HG03439 (cell line): ENCODE measurements around the gene DPP9.
"Not testable (repeated sequence)": the region's sequence is repeated elsewhere in the genome, so short reads cannot be mapped to it uniquely, and the experiment has no call there.

ENCODE experiments used
- ATAC-seq: cut with Tn5 transposase; IDR thresholded peaks from one replicate; pipeline ENCODE4 v1.9.1; 2021; ENCODE audit warnings: mild to moderate bottlenecking, moderate library complexity; ENCODE audit not compliant: unreplicated experiment

Gene DPP9

GRCh38 chr19:4691373-4691772, 32.3 kb downstream of the DPP9 start:
- no peak for ATAC-seq

- ATAC-seq: no peak
These were observed 33.3 kb downstream of the DPP9 start for GRCh38 chr19:4690361-4690760.

GRCh38 chr19:4689403-4689802, 34.2 kb downstream of the DPP9 start:
- no peak for ATAC-seq

DNA sequence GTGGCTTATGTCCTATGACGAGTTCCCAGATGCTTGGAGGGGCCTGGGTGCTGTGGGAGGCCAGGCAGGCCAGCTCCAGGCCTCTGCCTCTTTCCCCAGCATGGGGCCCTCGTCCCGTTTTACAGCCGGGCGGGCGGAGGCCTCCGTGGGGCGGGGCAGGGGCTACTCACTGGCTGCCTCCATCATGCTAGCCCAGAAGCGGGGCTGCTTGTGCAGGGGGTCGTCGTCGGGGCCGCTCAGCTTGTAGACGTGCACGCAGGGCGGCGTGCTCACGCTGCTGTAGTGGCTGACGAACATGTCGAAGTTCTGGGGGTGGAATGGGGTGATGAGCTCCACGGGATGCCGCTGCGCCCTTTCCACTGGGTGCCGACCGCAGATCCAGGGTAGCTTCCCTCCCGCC, 35.1 kb downstream of the DPP9 start:
- no peak for ATAC-seq

- no peak for ATAC-seq
These were observed 36.2 kb downstream of the DPP9 start for GRCh38 chr19:4687396-4687795.

DNA sequence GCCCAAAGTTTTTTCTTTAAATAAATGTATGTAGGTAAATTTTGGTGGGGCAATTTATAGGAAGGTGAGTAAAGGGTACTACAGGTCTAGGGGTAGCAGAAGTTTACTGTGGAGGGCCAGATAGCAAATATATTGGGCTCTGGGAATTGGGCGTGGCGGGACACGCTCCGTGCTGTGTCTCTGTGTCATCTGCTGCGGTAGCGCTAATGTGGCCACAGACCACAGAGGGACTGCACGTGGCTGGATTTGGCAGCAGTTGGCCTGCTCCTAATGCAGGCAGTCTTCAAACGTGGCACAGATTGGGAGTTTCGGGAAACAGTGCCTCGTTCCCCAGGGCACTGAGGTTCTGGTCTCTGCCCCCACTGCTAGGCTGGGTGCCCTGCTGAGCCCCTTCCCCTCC, 36.9 kb downstream of the DPP9 start:
- ATAC-seq: no peak

DNA sequence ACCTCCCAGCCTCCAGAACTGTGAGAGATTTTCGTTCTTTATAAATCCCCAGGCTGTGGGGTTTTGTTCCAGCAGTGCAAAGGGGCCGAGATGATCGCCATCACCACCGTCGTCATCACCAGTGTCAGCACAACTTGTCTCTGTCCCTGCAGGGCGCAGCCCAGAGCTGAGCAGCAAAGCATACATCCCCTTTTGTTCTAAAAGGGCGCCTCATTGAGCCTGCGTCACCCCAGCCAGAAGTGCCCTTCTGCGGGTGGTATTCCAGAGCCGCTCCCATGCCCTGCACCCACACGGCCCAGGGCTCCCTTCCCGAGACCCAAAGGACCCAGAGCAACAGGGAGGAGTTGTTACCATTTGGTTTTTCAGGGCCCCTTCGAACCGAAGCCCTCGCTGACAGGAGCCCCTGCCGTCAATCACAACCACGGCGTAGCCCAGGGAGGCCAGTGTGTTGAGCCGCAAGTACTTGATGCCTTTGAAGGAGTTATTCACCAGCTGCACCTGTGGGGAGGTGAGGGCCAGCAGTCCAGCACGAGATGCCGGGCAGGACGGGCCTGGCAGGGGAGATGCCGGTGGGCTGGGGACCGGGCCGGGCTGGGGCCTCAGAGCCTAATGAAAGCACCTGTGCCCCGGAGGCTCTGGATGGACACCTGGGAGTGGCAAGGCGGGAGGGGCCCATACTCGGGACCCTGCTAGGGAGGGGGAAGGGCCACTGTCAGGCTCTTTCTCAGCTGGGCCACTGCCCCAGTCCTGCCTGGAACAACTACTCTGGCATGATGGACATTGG, 39.1 kb downstream of the DPP9 start:
- ATAC-seq: no peak

DNA sequence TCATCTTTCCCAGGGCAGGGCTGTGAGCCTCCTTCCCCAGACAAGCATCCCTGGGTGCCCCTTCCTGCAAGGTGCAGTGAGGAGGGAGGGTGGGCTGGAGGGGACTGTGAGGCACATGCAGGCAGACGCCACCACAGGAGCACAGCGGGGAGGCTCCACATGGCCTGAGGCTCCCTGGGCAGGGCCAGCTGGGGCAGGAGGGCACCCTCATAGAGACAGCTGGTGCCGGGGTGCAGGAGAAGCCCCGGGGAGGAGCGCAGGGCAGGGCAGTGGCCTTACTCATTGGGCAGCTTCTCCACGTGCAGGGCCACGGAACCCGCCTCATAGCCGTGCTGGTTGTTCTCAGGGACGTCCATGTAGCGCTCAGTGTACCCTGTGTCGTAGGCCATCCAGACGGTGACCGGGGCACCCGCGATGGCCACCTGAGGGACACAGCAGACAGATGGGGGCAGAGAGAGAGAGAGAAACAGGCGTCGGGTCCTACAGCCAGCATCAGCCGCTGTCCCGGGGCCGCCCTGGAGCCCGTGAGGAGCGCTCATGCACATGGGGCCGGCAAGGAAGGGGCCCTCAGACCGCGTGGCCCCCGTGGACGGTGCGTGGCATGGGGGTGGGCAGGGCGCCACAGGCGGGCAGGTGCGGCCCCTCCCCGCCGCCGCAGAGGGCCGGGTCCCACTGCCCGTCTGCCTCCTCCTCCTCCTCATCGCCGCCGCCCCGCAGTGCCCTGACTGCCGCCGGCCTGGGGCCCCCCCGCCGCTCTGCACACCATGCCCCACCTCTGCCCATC, 41.0 kb downstream of the DPP9 start:
- ATAC-seq: no peak

GRCh38 chr19:4680021-4680420, 43.6 kb downstream of the DPP9 start:
- ATAC-seq: not testable (repeated sequence)

DNA sequence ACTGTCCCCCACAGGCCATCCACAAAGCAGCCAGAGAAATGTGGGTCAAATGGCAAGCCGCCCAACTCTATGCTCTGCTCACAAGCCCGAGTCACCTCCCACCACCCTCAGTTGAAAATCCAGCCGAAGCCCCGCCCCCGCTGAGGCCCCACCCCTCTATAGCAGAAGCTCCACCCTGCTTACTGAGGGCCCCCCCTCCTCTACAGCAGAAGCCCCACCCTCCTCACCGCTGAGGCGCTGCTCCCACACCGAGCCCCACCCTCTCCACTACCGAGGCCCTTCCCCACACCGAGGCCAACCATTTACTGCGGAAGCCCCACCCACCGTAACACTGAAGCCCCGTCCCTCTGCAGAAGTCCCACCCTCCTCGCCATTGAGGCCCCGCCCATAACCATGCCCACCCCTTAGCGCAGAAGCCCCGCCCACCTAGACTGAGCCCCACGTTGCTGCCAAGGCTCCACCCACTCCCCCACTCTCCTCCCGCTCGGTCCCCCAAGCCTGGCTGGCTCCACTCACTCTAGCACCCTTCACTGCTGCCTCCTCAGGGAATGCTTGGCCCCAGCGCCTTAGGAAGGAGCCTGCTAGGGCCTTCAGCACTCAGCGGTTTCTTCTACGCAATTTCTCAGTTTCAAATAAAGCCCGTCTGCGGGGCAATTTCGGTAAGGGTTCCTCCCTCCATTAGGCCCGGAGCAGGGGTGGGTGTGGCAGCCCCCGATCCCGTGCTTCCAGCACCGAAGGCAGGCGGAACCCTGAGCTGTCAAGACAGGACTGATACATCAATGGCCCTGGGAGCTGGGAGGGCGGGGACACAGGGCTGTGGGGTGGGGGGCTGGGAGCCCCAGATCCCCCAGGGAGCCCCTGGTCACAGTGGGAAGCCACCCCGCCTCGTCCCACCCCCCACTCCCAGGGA, 44.5 kb downstream of the DPP9 start:
- no peak for ATAC-seq

GRCh38 chr19:4676955-4677731, 46.5 kb downstream of the DPP9 start:
- no peak for ATAC-seq

DNA sequence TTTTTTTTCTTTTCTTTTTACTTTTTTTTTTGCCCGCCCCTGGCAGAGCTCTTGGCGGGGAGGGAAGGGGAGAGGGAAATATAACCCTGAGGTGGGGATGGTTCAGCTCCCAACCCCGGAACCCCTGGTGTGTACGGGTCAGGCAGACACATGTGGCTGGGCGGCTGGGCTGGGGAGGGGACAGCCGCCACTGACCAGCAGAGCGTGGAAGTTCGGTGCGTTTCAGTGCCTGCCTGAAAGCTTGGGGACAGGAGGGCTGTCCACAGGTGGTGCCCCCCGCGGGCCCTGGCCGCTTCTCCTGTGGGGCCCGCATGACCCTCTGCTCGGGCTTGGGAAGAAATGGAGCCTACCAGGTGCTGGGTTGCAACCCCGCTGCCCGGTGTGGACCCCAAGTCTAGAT, 48.3 kb downstream of the DPP9 start:
- no peak for ATAC-seq

- no peak for ATAC-seq
These were observed 49.9 kb downstream of the DPP9 start for GRCh38 chr19:4673726-4674125.

- no peak for ATAC-seq
These were observed 50.4 kb downstream of the DPP9 start for GRCh38 chr19:4673216-4673615.

GRCh38 chr19:4671185-4671851, 52.3 kb downstream of the DPP9 start:
- ATAC-seq: no peak

GRCh38 chr19:4669723-4670480, 53.7 kb downstream of the DPP9 start, which contains the start of gene MYDGF:
Gene MYDGF, minus strand, starts transcription at chr19:4670342. Its CDS starts 8 bp downstream, at chr19:4670334.
- ATAC-seq: peak; percentile 90

DNA sequence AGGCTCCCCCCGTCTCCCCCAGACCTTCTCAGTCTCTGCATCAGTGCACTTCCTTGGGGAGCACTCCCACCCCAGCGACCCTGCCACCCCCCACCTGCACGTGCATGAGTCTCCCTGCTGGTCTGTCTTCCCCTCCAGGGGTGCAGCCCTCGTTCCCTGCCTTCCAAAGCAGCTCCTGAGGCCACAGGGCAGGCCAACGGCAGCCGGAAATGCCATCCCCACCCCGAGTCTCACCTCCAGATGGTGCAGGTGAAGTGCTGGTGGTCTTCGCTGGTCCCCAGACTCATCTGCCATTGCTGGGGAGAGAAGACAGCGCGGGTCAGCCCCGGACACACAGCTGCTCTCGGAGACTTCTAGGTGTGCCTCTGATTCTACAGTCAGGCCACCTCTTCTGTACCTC, 59.0 kb downstream of the DPP9 start:
- no peak for ATAC-seq

DNA sequence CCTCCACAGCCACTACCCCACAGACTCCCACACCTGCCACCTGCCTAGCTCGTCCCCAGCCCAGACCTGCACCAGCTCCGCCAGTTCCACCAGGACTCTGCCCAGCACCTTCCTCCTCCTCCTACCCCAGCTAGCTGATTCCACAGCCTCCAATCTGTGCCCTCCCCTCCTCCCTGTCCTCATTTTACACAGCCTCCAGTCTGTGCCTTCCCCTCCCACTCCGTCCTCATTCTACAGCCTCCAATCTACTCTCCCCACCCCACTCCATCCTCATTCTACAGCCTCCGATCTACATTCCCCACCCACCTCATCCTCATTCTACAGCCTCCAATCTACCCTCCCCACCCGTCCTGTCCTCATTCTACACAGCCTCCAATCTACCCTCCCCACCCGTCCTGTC, 60.8 kb downstream of the DPP9 start:
- ATAC-seq: no peak

GRCh38 chr19:4662020-4662695, 61.5 kb downstream of the DPP9 start:
- ATAC-seq: no peak
